OCI-LY3 (cell line): ENCODE measurements around the gene CLPSL1.

ENCODE experiments used
- H2AFZ ChIP-seq: fragments of 200-600, 300-600 bp; shearing (Covaris generic); 2 replicates; pipeline ENCODE4 v1.6.0; 2014; ENCODE audit warnings: antibody characterized with exemption, low read depth, low read length
- H3K27ac ChIP-seq: fragments of 200-600, 300-600 bp; sonication (generic); 2 replicates; pipeline ENCODE4 v1.5.1; 2014; ENCODE audit warnings: mild to moderate bottlenecking, low read length, moderate library complexity, mixed read lengths
- H3K27me3 ChIP-seq: fragments of 200-600, 300-600 bp; sonication (generic); 2 replicates; pipeline ENCODE4 v1.6.1; 2014; ENCODE audit warnings: low read depth, low read length, mixed read lengths
- H3K36me3 ChIP-seq: fragments of 200-600, 300-600 bp; sonication (generic); replicated peaks from 2 replicates; pipeline ENCODE3; 2014; ENCODE audit warnings: low read depth, low read length, mixed read lengths
- H3K4me1 ChIP-seq: fragments of 300-600, 200-600 bp; sonication (generic); 2 replicates; pipeline ENCODE4 v1.6.1; 2014; ENCODE audit warnings: low read length, mixed read lengths
- H3K4me2 ChIP-seq: fragments of 200-600, 300-600 bp; sonication (generic); 2 replicates; pipeline ENCODE4 v1.6.1; 2014; ENCODE audit warnings: low read length, mixed read lengths
- H3K4me3 ChIP-seq: fragments of 300-600, 200-600 bp; sonication (generic); 2 replicates; pipeline ENCODE4 v1.5.1; 2014; ENCODE audit warnings: antibody characterized with exemption, mild to moderate bottlenecking, low read length, moderate library complexity
- H3K79me2 ChIP-seq: fragments of 300-600, 200-600 bp; shearing (Covaris generic); 2 replicates; pipeline ENCODE4 v1.6.1; 2014; ENCODE audit warnings: mild to moderate bottlenecking, low read length, mixed read lengths
- H3K9ac ChIP-seq: fragments of 300-600, 200-600 bp; shearing (Covaris generic); 2 replicates; pipeline ENCODE4 v1.6.0; 2014; ENCODE audit warnings: mild to moderate bottlenecking, low read length, moderate library complexity
- H3K9me3 ChIP-seq: fragments of 200-600, 300-600 bp; shearing (Covaris generic); 2 replicates; pipeline ENCODE4 v1.6.1; 2014; ENCODE audit warnings: low read length, mixed read lengths; ENCODE audit not compliant: insufficient read depth
- H4K20me1 ChIP-seq: fragments of 200-600, 300-600 bp; sonication (generic); 2 replicates; pipeline ENCODE4 v1.6.1; 2016; ENCODE audit warnings: low read length, mixed read lengths; ENCODE audit not compliant: insufficient read depth
- EZH2phosphoT487 ChIP-seq: fragments of 200-600 bp; shearing (Covaris generic); IDR thresholded peaks from 2 replicates; pipeline ENCODE4 v1.6.1; 2018; ENCODE audit warnings: antibody characterized with exemption, mixed run types, low read depth
- TF ChIP-seq, protein P1 (sequence below): fragments of 200-600, 300-600 bp; sonication (generic); IDR thresholded peaks from 2 replicates; pipeline ENCODE4 v1.5.1; 2014; ENCODE audit warnings: antibody characterized with exemption, low read length, low read depth

The CLPSL1 gene

DNA sequence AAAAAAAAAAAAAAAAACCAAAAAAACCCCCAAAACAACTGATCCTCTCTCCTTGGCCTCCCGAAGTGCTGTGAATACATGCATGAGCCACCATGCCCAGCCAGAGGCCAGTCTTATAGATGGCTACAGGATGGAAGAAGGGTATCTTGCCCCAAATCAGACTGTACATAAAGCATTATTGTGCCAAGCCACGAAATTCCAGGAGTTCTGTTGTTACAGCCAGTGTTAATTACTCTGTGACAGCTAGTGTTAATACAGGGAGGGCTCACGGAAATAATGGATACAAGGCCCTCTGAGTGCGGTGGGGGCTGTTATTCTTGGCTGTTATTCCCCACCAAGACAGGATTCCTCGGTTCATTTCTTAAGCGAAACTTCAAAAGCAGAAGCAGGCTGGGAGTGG, 5.8 kb upstream of the CLPSL1 start:
- Histone ChIP-seq H3K4me2 (no peak overlapping the region), H3K36me3 (no peaks in the 10 kb centered on the region), H3K4me1 (peaks cover 28% of the 10 kb centered on the region), H3K27ac (no peak overlapping the region), H4K20me1 (no peaks in the 10 kb centered on the region), H3K4me3 (no peak overlapping the region), H3K9me3 (no peaks in the 10 kb centered on the region), H3K9ac (no peak overlapping the region), H3K27me3 (no peaks in the 10 kb centered on the region), H2AFZ (no peak overlapping the region), H3K79me2 (no peaks in the 10 kb centered on the region)
- TF ChIP-seq, protein P1, sequence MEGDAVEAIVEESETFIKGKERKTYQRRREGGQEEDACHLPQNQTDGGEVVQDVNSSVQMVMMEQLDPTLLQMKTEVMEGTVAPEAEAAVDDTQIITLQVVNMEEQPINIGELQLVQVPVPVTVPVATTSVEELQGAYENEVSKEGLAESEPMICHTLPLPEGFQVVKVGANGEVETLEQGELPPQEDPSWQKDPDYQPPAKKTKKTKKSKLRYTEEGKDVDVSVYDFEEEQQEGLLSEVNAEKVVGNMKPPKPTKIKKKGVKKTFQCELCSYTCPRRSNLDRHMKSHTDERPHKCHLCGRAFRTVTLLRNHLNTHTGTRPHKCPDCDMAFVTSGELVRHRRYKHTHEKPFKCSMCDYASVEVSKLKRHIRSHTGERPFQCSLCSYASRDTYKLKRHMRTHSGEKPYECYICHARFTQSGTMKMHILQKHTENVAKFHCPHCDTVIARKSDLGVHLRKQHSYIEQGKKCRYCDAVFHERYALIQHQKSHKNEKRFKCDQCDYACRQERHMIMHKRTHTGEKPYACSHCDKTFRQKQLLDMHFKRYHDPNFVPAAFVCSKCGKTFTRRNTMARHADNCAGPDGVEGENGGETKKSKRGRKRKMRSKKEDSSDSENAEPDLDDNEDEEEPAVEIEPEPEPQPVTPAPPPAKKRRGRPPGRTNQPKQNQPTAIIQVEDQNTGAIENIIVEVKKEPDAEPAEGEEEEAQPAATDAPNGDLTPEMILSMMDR = no peak
- no peak for TF ChIP-seq EZH2phosphoT487

DNA sequence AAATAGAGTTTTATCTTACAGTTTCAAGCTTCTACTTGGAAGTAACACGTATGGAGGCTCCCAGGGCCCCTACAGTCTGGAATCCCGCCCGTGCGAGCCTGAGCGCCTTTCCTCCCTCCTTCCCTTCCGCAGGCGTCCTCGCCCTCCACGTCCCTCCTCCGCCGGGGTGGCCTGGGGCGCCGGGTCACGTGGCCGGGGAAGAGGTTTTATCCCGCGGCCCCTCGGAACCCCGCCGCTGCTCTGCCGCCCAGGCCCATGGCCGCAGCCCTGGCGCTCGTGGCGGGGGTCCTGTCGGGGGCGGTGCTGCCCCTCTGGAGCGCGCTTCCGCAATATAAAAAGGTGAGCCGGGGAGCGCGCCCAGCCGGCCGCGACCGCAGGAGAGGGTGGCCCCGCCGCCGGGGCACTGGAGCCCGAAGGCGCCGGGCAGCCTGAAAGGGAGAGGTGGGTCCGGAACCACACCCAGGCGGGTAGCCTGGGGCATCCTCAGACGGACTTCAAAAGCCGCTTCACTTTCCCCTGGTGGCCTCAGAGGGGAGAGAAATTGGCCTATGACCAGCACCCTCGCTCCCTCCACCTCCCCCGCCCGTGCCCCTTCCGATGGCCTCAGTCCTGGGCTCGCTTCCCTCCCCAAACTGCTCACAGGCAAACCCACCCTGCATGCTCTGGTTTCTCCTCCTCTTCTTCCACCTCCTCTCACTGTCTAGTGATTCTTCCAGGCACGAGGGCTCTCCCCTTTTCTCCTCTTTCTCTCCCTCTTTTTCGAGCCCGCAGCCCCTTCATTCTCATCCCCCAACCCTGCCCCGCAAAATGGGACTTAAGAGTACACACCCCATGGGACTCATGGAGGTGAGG, 4.2 kb upstream of the CLPSL1 start, which contains the start of gene CLPSL2:
Gene CLPSL2, plus strand, starts transcription at position 235 of the 852 bp plus-strand sequence. Its CDS starts 21 bp downstream, at position 256.
- Histone ChIP-seq H2AFZ (peak within 1 kb of the TSS; percentile 35; the same call in 1 of the 2 replicates), H4K20me1 (no peaks in the 10 kb centered on the region), H3K9me3 (no peaks in the 10 kb centered on the region), H3K4me2 (peak within 1 kb of the TSS; percentile 72), H3K4me1 (peaks cover 13% of the 10 kb centered on the region), H3K79me2 (no peaks in the 10 kb centered on the region), H3K9ac (peak within 1 kb of the TSS; percentile 48; the same call in 1 of the 2 replicates), H3K36me3 (no peaks in the 10 kb centered on the region), H3K27me3 (no peaks in the 10 kb centered on the region), H3K27ac (no peak within 1 kb of the TSS), H3K4me3 (peak within 1 kb of the TSS; percentile 77)
- TF ChIP-seq, protein P1 = no peak
- no peak for TF ChIP-seq EZH2phosphoT487

DNA sequence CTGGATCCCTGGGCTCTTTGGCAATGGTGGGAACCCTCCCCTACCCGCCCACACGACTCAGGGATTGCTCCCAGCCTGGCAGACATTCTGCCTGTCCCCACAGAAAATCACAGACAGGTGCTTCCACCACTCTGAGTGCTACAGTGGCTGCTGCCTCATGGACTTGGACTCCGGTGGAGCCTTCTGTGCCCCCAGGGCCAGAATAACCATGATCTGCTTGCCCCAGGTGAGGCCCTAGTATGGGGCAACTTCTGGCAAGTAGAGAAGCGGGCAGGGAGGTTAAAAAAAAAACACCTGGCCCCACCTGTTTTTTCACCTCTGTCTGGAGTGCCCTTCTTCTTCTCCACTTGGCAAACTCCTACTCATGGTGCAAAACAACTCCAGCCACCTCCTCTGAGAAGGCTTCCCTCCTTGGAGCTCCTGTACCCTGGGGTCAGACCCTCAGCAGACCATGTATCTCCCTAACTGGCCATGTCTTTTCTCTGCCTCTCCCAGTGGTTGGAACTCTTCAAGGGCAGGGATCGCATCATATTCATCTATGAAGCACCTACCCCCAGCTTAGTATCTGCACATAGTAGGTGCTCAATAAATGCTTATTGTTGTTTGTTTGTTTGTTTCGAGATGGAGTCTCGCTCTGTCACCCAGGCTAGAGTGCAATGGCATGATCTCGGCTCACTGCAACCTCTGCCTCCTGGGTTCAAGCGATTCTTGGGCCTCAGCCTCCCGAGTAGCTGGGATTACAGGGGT, 3.3 kb upstream of the CLPSL1 start:
- Histone ChIP-seq H3K9ac (no peak overlapping the region), H3K36me3 (no peaks in the 10 kb centered on the region), H3K4me3 (no peak overlapping the region)

More for the DNA sequence above, 3.3 kb upstream of the CLPSL1 start:
- TF ChIP-seq, protein P1 = no peak
- no peak for TF ChIP-seq EZH2phosphoT487
- Histone ChIP-seq H3K4me2 (no peak overlapping the region), H3K27ac (no peak overlapping the region), H3K27me3 (no peaks in the 10 kb centered on the region), H3K9me3 (no peaks in the 10 kb centered on the region), H3K79me2 (no peaks in the 10 kb centered on the region), H2AFZ (no peak overlapping the region), H3K4me1 (peaks cover 10% of the 10 kb centered on the region), H4K20me1 (no peaks in the 10 kb centered on the region)
